Neuronal stem cell (in vitro differentiated cells): ENCODE measurements around the gene INTS7.

Source experiments
- DNase-seq: peaks from one replicate; pipeline ENCODE4 v3.0.0-alpha.2; 2013; ENCODE audit warnings: low spot score
- H2AFZ ChIP-seq: one replicate; pipeline ENCODE4 v1.6.1; 2013; ENCODE audit warnings: mild to moderate bottlenecking, low read length, inconsistent platforms
- H2AK5ac ChIP-seq: 2 replicates; pipeline ENCODE4 v1.6.1; 2013; ENCODE audit warnings: low read depth, mild to moderate bottlenecking, inconsistent platforms, low read length, moderate library complexity, mixed read lengths
- H2BK120ac ChIP-seq: 2 replicates; pipeline ENCODE4 v1.6.1; 2013; ENCODE audit warnings: low read depth, mild to moderate bottlenecking, inconsistent platforms, low read length, moderate library complexity, mixed read lengths
- H2BK12ac ChIP-seq: one replicate; pipeline ENCODE4 v1.6.1; 2013; ENCODE audit warnings: low read length, inconsistent platforms
- H2BK15ac ChIP-seq: 2 replicates; pipeline ENCODE4 v1.6.1; 2013; ENCODE audit warnings: mild to moderate bottlenecking, low read length, inconsistent platforms, mixed read lengths
- H2BK5ac ChIP-seq: one replicate; pipeline ENCODE4 v1.6.1; 2013; ENCODE audit warnings: inconsistent platforms, mild to moderate bottlenecking, low read length, moderate library complexity
- H3K14ac ChIP-seq: one replicate; pipeline ENCODE4 v1.6.1; 2013; ENCODE audit warnings: low read length, inconsistent platforms
- H3K18ac ChIP-seq: 2 replicates; pipeline ENCODE4 v1.6.1; 2013; ENCODE audit warnings: low read length, inconsistent platforms
- H3K23ac ChIP-seq: 2 replicates; pipeline ENCODE4 v1.6.1; 2013; ENCODE audit warnings: low read depth, mild to moderate bottlenecking, mixed read lengths, low read length, inconsistent platforms; ENCODE audit not compliant: poor library complexity
- H3K27ac ChIP-seq: replicated peaks from 3 replicates; pipeline ENCODE4 v1.5.1; 2013; ENCODE audit warnings: low read length, inconsistent platforms
- H3K27me3 ChIP-seq, 3 experiments: 2 replicates each; pipeline ENCODE4 v1.6.1; 2013; ENCODE audit warnings: low read length in 3 of 3, mild to moderate bottlenecking in 2 of 3, inconsistent platforms in 1 of 3, low read depth in 1 of 3, mixed read lengths in 1 of 3, moderate library complexity in 1 of 3; ENCODE audit not compliant: control insufficient read depth in 3 of 3, insufficient read depth in 3 of 3
- H3K36me3 ChIP-seq, 2 donors: replicated peaks in 1 of 2; 2 replicates each; pipeline ENCODE4 v1.6.1; 2013; ENCODE audit warnings: low read length in 2 of 2; ENCODE audit not compliant: control insufficient read depth in 2 of 2, insufficient read depth in 2 of 2
- H3K4ac ChIP-seq: 2 replicates; pipeline ENCODE4 v1.6.1; 2013; ENCODE audit warnings: inconsistent platforms, mild to moderate bottlenecking, low read length, moderate library complexity
- H3K4me1 ChIP-seq, 2 donors: 1 replicate in 1 of 2; 2 replicates in 1 of 2; pipeline ENCODE4 v1.6.1; 2013; ENCODE audit warnings: low read length in 2 of 2, low read depth in 1 of 2; ENCODE audit not compliant: control insufficient read depth in 2 of 2, insufficient read depth in 1 of 2
- H3K4me2 ChIP-seq: one replicate; pipeline ENCODE4 v1.6.1; 2013; ENCODE audit warnings: mild to moderate bottlenecking, low read length, inconsistent platforms; ENCODE audit not compliant: insufficient read depth, poor library complexity, severe bottlenecking
- H3K4me3 ChIP-seq, 2 donors: 2 replicates each; pipeline ENCODE4 v1.5.1; 2013; ENCODE audit warnings: low read length in 2 of 2, mild to moderate bottlenecking in 2 of 2, inconsistent platforms in 1 of 2, moderate library complexity in 1 of 2
- H3K79me1 ChIP-seq: one replicate; pipeline ENCODE4 v1.6.1; 2013; ENCODE audit warnings: low read depth, mild to moderate bottlenecking, inconsistent platforms, low read length, moderate library complexity
- H3K9ac ChIP-seq: one replicate; pipeline ENCODE4 v1.6.1; 2013; ENCODE audit warnings: mild to moderate bottlenecking, low read depth, low read length, inconsistent platforms; ENCODE audit not compliant: poor library complexity
- H3K9me3 ChIP-seq, 2 donors: replicated peaks in 1 of 2; 2 replicates each; pipeline versions ENCODE3 to v1.6.1; 2013; ENCODE audit warnings: low read length in 2 of 2, mild to moderate bottlenecking in 2 of 2, inconsistent platforms in 1 of 2, low read depth in 1 of 2, mixed read lengths in 1 of 2, moderate library complexity in 1 of 2; ENCODE audit not compliant: control insufficient read depth in 2 of 2, insufficient read depth in 1 of 2
- H4K8ac ChIP-seq: one replicate; pipeline ENCODE4 v1.6.1; 2013; ENCODE audit warnings: low read depth, mild to moderate bottlenecking, inconsistent platforms, low read length, moderate library complexity
- H4K91ac ChIP-seq: one replicate; pipeline ENCODE4 v1.6.1; 2013; ENCODE audit warnings: low read length, low read depth, mild to moderate bottlenecking, inconsistent platforms; ENCODE audit not compliant: poor library complexity
- whole genome bisulfite sequencing, 2 donors: extraction: QIAGEN DNeasy Blood & Tissue Kit; methylation state at CpG; one replicate each; pipeline ENCODE4 v1.1.7; 2013; ENCODE audit warnings: missing lambda C conversion rate in 2 of 2, mixed read lengths in 1 of 2; ENCODE audit not compliant: insufficient read length in 2 of 2, insufficient replicate concordance in 1 of 2; ENCODE audit errors: extremely low coverage in 2 of 2; 5-methylcytosine and 5-hydroxymethylcytosine counted together

The INTS7 gene

DNA sequence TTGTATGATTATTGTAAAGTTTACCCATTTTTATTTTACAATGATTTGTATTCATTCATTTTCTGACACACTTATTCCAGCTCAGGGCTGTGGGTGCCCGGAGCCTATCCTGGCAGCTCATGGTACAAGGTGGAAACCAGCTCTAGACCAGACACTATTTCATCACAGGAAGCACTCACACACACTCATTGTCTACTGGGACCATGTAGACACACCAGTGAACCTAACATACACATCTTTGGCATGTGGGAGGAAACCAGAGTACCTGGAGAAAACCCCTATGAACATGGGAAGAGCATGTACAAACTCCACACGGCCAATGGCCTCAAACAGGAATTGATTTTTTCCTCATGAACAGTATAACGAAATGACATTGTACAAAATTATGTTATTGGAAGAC, 2.5 kb upstream of the INTS7 start:
- peak overlapping the region; percentile 63 for H3K9ac ChIP-seq
- H2BK120ac ChIP-seq: no peak overlapping the region
- H3K18ac ChIP-seq: no peak overlapping the region
- H2AK5ac ChIP-seq: no peak overlapping the region
- H4K8ac ChIP-seq: no peak overlapping the region
- H3K4me2 ChIP-seq: no peak overlapping the region
- H4K91ac ChIP-seq: no peak overlapping the region
- no peak overlapping the region for H2BK5ac ChIP-seq
- DNase-seq: no peak
- peaks cover 5 to 70% of the 10 kb centered on the region in 2 donors for H3K36me3 ChIP-seq
- no peak overlapping the region for H3K4ac ChIP-seq
- no peaks in the 10 kb centered on the region for H3K27me3 ChIP-seq
- H3K23ac ChIP-seq: no peak overlapping the region
- no peaks in the 10 kb centered on the region for H3K79me1 ChIP-seq
- H3K14ac ChIP-seq: no peak overlapping the region
- no CpG with 5 or more reads among the region's 3 CpGs for WGBS, 2 donors
- H2BK12ac ChIP-seq: no peak overlapping the region
- H3K4me3 ChIP-seq: peak overlapping the region in 1 of 2 donors; percentile 61
- peaks cover 0 to 17% of the 10 kb centered on the region in 2 donors for H3K9me3 ChIP-seq
- no peak overlapping the region for H3K27ac ChIP-seq
- H2BK15ac ChIP-seq: no peak overlapping the region
- peaks cover 4 to 5% of the 10 kb centered on the region in 2 donors for H3K4me1 ChIP-seq
- H2AFZ ChIP-seq: no peak overlapping the region

- H3K36me3 ChIP-seq: peaks cover 5 to 59% of the 10 kb centered on the region in 2 donors
- no CpG with 5 or more reads among the region's 32 CpGs for WGBS, 2 donors
- peaks cover 0 to 18% of the 10 kb centered on the region in 2 donors for H3K9me3 ChIP-seq
- peak overlapping the region; percentile 46 for H3K23ac ChIP-seq
- H3K4me2 ChIP-seq: peak overlapping the region; percentile 62
- no peak overlapping the region for H2BK5ac ChIP-seq
- H2AFZ ChIP-seq: peak overlapping the region; percentile 89
- H3K9ac ChIP-seq: peak overlapping the region; percentile 79
- peak overlapping the region; percentile 84 for H3K18ac ChIP-seq
- no peak overlapping the region for H2BK12ac ChIP-seq
- peak overlapping the region; percentile 61 to 94 for H3K4me3 ChIP-seq
- no peak overlapping the region for H3K4ac ChIP-seq
- H4K91ac ChIP-seq: no peak overlapping the region
- no peak overlapping the region for H2BK120ac ChIP-seq
- no peak overlapping the region for H2AK5ac ChIP-seq
- H3K79me1 ChIP-seq: no peaks in the 10 kb centered on the region
- peaks cover 6 to 7% of the 10 kb centered on the region in 2 donors for H3K4me1 ChIP-seq
- H3K27ac ChIP-seq: peak overlapping the region; percentile 47
- H2BK15ac ChIP-seq: no peak overlapping the region
- H3K27me3 ChIP-seq: no peaks in the 10 kb centered on the region
- no peak overlapping the region for H3K14ac ChIP-seq
- no peak overlapping the region for H4K8ac ChIP-seq
- no peak for DNase-seq
These were observed 663 bp upstream of the INTS7 start for GRCh38 chr1:212035835-212036605.

DNA sequence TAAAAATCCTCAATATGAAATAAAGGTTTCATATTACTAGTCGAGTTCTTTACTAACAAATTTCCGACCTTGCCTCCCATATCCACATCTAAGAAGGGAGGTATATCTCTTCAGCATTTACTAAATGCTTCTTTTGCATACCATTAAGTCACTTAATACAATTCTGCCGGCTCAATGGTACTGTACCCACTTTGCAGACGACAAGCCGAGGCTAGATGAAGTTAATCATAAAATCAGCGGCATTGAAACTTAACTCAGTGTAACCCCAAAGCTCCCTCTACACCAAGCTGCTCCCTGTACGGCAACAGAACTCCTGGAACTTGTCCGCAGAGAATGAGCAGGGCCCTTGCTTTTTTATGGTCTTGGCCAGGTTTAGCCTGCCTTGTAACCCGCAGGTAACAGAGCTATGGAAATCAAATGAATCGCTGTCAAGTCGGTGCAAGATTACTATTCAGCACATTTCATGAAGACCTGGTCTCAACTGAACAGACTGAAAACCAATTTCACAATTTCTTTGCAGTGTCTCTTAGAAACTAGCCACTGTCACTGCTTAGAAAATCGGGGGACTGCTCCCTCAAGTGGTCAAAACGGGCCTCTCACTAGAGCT, 738 bp downstream of the INTS7 start:
- H2BK120ac ChIP-seq: no peak overlapping the region
- H3K14ac ChIP-seq: no peak overlapping the region
- H2BK15ac ChIP-seq: no peak overlapping the region
- no peak overlapping the region for H3K18ac ChIP-seq
- H4K8ac ChIP-seq: no peak overlapping the region
- H3K4me1 ChIP-seq: peaks cover 6 to 10% of the 10 kb centered on the region in 2 donors
- DNase-seq: peak; percentile 4
- H3K4ac ChIP-seq: no peak overlapping the region
- H3K79me1 ChIP-seq: no peaks in the 10 kb centered on the region
- H2AK5ac ChIP-seq: no peak overlapping the region
- WGBS, 2 donors: no CpG with 5 or more reads among the region's 13 CpGs
- no peak overlapping the region for H2BK12ac ChIP-seq
- H3K9me3 ChIP-seq: peaks cover 0 to 9% of the 10 kb centered on the region in 2 donors
- H4K91ac ChIP-seq: no peak overlapping the region
- H3K4me3 ChIP-seq: peak overlapping the region; percentile 61 to 71
- H3K27me3 ChIP-seq: no peaks in the 10 kb centered on the region
- no peak overlapping the region for H3K9ac ChIP-seq
- H3K23ac ChIP-seq: no peak overlapping the region
- H3K27ac ChIP-seq: peak overlapping the region; percentile 5
- no peak overlapping the region for H2BK5ac ChIP-seq
- peaks cover 2 to 45% of the 10 kb centered on the region in 2 donors for H3K36me3 ChIP-seq
- peak overlapping the region; percentile 39 for H3K4me2 ChIP-seq
- H2AFZ ChIP-seq: peak overlapping the region; percentile 73

DNA sequence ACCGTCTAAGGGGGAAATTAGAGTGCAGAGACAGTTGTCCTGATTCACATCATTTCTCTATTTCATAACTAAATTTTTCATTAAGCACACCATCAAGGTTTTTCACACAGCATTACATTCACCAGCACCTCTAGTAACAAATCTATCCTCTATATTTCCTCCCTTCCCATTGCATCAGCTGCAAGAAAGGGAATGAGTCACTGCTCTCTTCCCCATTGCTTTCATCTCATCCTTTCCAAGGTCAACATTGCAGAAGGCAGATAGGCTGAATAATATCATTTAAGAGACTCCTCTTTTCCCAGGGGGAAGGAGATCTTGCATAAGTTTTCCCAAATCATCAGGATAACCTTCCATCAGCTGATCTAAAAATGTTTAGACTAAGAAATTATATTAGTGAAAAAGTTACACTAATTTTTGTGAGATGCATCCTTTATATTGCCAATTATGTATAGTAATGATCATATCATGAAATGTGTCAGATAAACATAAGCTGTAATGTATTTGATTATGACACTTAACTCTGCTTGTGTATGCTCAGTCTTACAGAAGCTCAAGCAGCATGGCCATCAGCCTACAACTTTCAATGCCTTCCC, 4.3 kb downstream of the INTS7 start:
- H2BK5ac ChIP-seq: no peak overlapping the region
- H3K36me3 ChIP-seq: peaks cover 1 to 27% of the 10 kb centered on the region in 2 donors
- H4K91ac ChIP-seq: no peak overlapping the region
- H3K9me3 ChIP-seq: peaks cover 0 to 12% of the 10 kb centered on the region in 2 donors
- no peak overlapping the region for H2AK5ac ChIP-seq
- no peak for DNase-seq
- no peak overlapping the region for H2BK12ac ChIP-seq
- H3K18ac ChIP-seq: no peak overlapping the region
- H3K23ac ChIP-seq: no peak overlapping the region
- no peak overlapping the region for H3K14ac ChIP-seq
- H3K4me2 ChIP-seq: no peak overlapping the region
- H2AFZ ChIP-seq: no peak overlapping the region
- H3K27me3 ChIP-seq: no peaks in the 10 kb centered on the region
- no peak overlapping the region for H3K27ac ChIP-seq
- no peak overlapping the region for H3K9ac ChIP-seq
- H3K4me1 ChIP-seq: peaks cover 2 to 5% of the 10 kb centered on the region in 2 donors
- H3K4ac ChIP-seq: no peak overlapping the region
- WGBS, 2 donors: no CpG with 5 or more reads among the region's 1 CpG
- H3K79me1 ChIP-seq: peaks cover 2% of the 10 kb centered on the region
- H3K4me3 ChIP-seq: no peak overlapping the region
- H4K8ac ChIP-seq: no peak overlapping the region
- no peak overlapping the region for H2BK120ac ChIP-seq
- H2BK15ac ChIP-seq: no peak overlapping the region
